Activated T-helper 1 cell treated with anti-CD3 and anti-CD28 coated beads, Interleukin-12 subunit alpha, Interleukin-12 subunit beta, Interleukin-2, Interleukin-4 antibody, amounts not matched to agents 30 ng/mL and 10 ng/mL and 1 ng/mL, durations not matched to agents 14 hours and 24 hours and 36 hours (primary cell): Measurements from ENCODE around the gene SFRP4. TPM values are rescaled to one million over a fixed set of nuclear protein-coding genes. Genes with fewer than 3 reads are reported as not detected.
"Not testable (repeated sequence)": the region's sequence is repeated elsewhere in the genome, so short reads cannot be mapped to it uniquely, and the experiment has no call there.

Experiments used
- DNase-seq: peaks from one replicate; pipeline ENCODE4 v3.0.0; 2021; ENCODE audit warnings: low spot score
- H3K27ac Mint-ChIP-seq: one replicate; pipeline ENCODE4 v1.8.0; 2021; ENCODE audit warnings: mild to moderate bottlenecking, mixed read lengths
- H3K27me3 Mint-ChIP-seq: one replicate; pipeline ENCODE4 v1.8.0; 2022; ENCODE audit warnings: mild to moderate bottlenecking, moderate library complexity, mixed read lengths; ENCODE audit not compliant: insufficient read depth
- H3K36me3 Mint-ChIP-seq: one replicate; pipeline ENCODE4 v1.8.0; 2021; ENCODE audit warnings: low read depth, mixed read lengths
- H3K4me1 Mint-ChIP-seq: one replicate; pipeline ENCODE4 v1.8.0; 2021; ENCODE audit warnings: low read depth, mixed read lengths
- H3K4me3 Mint-ChIP-seq: one replicate; pipeline ENCODE4 v1.8.0; 2021; ENCODE audit warnings: mild to moderate bottlenecking, moderate library complexity, mixed read lengths
- H3K9me3 Mint-ChIP-seq: one replicate; pipeline ENCODE4 v1.8.0; 2021; ENCODE audit warnings: mixed read lengths
- intact Hi-C: fragments of 100-400 bp; cut with micrococcal nuclease; formaldehyde crosslinking; loops from one replicate; pipeline ENCODE4 v1.15.1; 2024
- total RNA-seq: library from RNA; stranded (reverse); gene quantifications from 2 replicates; pipeline ENCODE4 v1.2.3, GENCODE V29; 2022

Gene SFRP4
- not detected in 2 replicates for total RNA-seq

DNA sequence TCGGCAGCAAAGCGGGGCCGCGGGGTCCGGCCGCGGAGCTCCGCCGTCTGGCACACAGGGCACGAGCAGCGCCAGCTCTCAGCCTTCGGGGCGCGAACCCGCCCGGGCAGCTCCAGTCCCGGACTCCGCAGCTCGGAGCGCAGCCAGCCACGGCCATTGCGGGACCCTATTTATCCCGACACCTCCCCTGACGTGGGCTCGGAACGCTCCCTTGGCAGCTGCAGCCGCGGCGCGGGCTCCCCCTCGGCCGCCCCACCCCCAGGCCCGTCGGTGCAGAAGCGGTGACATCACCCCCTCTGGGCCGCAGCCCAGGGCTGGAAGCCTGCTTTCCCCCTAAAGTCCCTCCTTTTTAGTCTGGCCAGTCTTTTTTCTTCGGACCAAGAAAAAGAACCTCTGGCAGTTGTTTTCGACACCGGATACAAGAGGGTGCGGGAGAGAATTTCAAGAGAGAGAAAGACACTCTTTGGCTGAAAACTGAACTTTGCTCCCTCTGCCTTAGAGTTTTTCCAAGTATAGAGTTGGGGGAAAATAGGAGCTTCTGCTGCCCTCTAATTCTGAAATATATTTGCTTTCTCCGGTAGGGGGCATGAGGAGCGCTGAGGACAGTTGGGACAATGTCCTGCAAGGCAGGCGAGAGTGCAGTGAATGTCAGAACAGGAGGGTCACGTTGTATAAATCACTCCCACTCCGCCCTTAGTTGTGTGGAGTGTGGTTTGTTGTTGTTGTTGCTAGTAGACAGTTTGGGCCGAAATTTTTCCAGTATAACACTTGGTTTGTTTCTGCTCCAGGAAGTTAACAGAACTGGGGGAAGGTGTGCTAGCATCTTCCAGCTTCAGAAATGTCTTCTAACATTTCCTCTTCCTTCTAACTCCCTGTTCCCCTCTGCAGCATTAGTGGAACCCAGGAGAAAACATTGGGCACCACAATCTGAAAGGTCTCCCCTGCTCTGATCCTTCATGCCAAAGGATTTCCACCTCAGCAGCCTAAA, at the start of gene SFRP4:
SFRP4 (minus strand) TSS at position 145 of the 988 bp plus-strand sequence. CDS start 280 bp downstream, outside the sequence.
- Mint-ChIP-seq H3K36me3 (no peaks in the 10 kb centered on the region), H3K9me3 (no peaks in the 10 kb centered on the region), H3K27me3 (peaks cover 59% of the 10 kb centered on the region), H3K27ac (peak within 1 kb of the TSS; percentile 8), H3K4me1 (peaks cover 5% of the 10 kb centered on the region), H3K4me3 (peak within 1 kb of the TSS; percentile 15)
- no peak for DNase-seq
- intact Hi-C loops = no loop called here

DNA sequence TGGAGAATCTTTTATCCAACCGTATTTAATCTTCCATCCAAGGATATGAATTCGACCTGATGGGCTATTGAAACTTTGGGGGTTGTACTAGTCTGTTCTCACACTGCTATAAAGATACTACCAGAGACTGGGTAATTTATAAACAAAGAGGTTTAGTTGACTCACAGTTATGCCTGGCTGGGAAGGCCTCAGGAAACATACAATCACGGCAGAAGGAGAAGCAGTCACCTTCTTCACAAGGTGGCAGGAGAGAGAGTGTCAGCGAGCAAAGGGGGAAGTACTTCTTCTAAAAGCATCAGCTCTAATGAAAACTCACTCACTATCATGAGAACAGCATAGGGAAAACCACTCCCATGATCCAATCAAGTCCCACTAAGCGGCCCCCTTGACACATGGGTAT, 47.6 kb upstream of the SFRP4 start:
- peaks cover 2% of the 10 kb centered on the region for H3K27me3 Mint-ChIP-seq
- no peak for DNase-seq
- H3K9me3 Mint-ChIP-seq = no peaks in the 10 kb centered on the region
- H3K4me3 Mint-ChIP-seq = no peak overlapping the region
- H3K4me1 Mint-ChIP-seq = no peaks in the 10 kb centered on the region
- H3K27ac Mint-ChIP-seq = no peak overlapping the region
- intact Hi-C loops = no loop called here
- no peaks in the 10 kb centered on the region for H3K36me3 Mint-ChIP-seq

DNA sequence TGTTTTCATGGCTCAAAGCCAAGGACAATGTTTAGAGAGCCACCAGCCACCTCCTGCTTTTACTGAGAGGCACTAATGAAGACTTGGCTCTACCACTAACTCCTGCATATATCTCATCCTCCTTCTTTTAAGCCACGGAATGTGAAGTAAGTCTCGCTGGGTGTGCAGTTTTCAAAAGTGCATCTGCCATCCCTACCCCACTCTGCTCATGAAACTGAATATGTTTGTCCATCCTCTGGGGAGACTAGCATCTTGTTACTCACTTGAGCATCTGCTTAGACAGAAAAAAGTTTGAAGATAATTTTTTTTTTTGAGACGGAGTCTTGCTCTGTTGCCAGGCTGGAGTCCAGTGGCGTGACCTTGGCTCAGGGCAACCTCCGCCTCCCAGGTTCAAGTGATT, 44.6 kb upstream of the SFRP4 start:
- no peaks in the 10 kb centered on the region for H3K36me3 Mint-ChIP-seq
- peaks cover 5% of the 10 kb centered on the region for H3K27me3 Mint-ChIP-seq
- H3K9me3 Mint-ChIP-seq = no peaks in the 10 kb centered on the region
- H3K27ac Mint-ChIP-seq = no peak overlapping the region
- no peaks in the 10 kb centered on the region for H3K4me1 Mint-ChIP-seq
- intact Hi-C loops = no loop called here
- H3K4me3 Mint-ChIP-seq = no peak overlapping the region
- DNase-seq = no peak

GRCh38 chr7:37960483-37960882, 43.9 kb upstream of the SFRP4 start:
- DNase-seq = no peak
- H3K9me3 Mint-ChIP-seq = no peaks in the 10 kb centered on the region
- no peak overlapping the region for H3K27ac Mint-ChIP-seq
- H3K4me3 Mint-ChIP-seq = no peak overlapping the region
- intact Hi-C loops = no loop called here
- H3K36me3 Mint-ChIP-seq = no peaks in the 10 kb centered on the region
- H3K4me1 Mint-ChIP-seq = no peaks in the 10 kb centered on the region
- H3K27me3 Mint-ChIP-seq = peaks cover 6% of the 10 kb centered on the region

- Mint-ChIP-seq H3K27ac (no peak overlapping the region), H3K4me1 (no peaks in the 10 kb centered on the region), H3K36me3 (no peaks in the 10 kb centered on the region), H3K4me3 (no peak overlapping the region), H3K27me3 (peaks cover 4% of the 10 kb centered on the region), H3K9me3 (no peaks in the 10 kb centered on the region)
- intact Hi-C loops = no loop called here
- DNase-seq = no peak
Measured at GRCh38 chr7:37957221-37957970, 40.8 kb upstream of the SFRP4 start.

- H3K27ac Mint-ChIP-seq = no peak overlapping the region
- intact Hi-C loops = no loop called here
- no peak for DNase-seq
- H3K36me3 Mint-ChIP-seq = no peaks in the 10 kb centered on the region
- H3K27me3 Mint-ChIP-seq = peaks cover 4% of the 10 kb centered on the region
- no peaks in the 10 kb centered on the region for H3K4me1 Mint-ChIP-seq
- H3K4me3 Mint-ChIP-seq = no peak overlapping the region
- H3K9me3 Mint-ChIP-seq = no peaks in the 10 kb centered on the region
Measured at GRCh38 chr7:37956791-37957190, 40.2 kb upstream of the SFRP4 start.

DNA sequence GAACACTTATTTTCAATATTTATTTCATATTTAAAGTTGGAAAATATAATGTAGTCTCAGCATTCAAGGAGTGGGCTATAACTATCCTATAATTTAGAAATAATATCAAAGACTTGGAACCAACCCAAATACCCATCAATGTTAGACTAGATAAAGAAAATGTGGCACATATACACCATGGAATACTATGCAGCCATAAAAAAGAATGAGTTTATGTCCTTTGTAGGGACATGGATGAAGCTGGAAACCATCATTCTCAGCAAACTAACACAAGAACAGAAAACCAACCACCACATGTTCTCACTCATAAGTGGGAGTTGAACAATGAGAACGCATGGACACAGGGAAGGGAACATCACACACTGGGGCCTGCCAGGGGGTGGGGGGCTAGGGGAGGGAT, 37.6 kb upstream of the SFRP4 start:
- H3K4me3 Mint-ChIP-seq, intact Hi-C loops, H3K27ac Mint-ChIP-seq, H3K27me3 Mint-ChIP-seq, H3K9me3 Mint-ChIP-seq, H3K4me1 Mint-ChIP-seq, H3K36me3 Mint-ChIP-seq, DNase-seq: not testable (repeated sequence)

DNA sequence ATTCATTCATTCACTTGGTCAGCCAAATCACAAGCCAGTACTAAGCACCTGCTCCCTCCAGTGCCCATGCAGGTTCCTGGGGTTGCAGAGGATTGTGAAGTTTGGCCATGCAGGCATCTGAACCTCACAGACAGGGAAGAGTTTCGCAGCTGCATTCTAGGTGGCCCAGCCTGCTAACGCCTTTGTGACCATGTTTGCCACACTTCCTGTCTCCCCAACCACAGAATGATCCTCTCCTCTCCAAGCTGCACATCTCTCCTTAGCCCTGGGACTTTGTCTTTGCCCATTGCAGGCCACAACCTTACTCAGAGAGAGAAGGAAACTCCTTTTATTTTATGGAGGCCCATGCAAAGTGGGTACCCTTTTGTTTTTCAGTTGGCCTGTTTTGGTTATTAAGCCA, 35.6 kb upstream of the SFRP4 start:
- no peak overlapping the region for H3K27ac Mint-ChIP-seq
- no peaks in the 10 kb centered on the region for H3K36me3 Mint-ChIP-seq
- no peak overlapping the region for H3K4me3 Mint-ChIP-seq
- intact Hi-C loops = no loop called here
- H3K9me3 Mint-ChIP-seq = no peaks in the 10 kb centered on the region
- H3K27me3 Mint-ChIP-seq = peaks cover 1% of the 10 kb centered on the region
- H3K4me1 Mint-ChIP-seq = no peaks in the 10 kb centered on the region
- no peak for DNase-seq

DNA sequence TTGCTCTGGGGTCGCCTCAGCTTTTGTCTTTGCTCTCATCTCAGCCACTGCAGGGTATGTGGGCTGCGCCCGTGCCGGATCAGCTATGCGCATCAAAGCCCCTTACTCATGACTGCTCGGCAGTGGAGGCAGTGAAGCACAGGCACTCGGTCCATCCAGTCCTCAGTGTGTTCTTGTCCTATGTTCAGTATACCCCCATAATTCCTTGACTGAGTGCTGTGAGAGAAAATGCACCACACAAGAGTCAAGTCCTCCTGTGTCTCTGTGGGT, 31.3 kb upstream of the SFRP4 start:
- no peak overlapping the region for H3K4me3 Mint-ChIP-seq
- H3K9me3 Mint-ChIP-seq = no peaks in the 10 kb centered on the region
- no peaks in the 10 kb centered on the region for H3K36me3 Mint-ChIP-seq
- no peaks in the 10 kb centered on the region for H3K4me1 Mint-ChIP-seq
- H3K27ac Mint-ChIP-seq = no peak overlapping the region
- intact Hi-C loops = no loop called here
- H3K27me3 Mint-ChIP-seq = no peaks in the 10 kb centered on the region
- DNase-seq = no peak

DNA sequence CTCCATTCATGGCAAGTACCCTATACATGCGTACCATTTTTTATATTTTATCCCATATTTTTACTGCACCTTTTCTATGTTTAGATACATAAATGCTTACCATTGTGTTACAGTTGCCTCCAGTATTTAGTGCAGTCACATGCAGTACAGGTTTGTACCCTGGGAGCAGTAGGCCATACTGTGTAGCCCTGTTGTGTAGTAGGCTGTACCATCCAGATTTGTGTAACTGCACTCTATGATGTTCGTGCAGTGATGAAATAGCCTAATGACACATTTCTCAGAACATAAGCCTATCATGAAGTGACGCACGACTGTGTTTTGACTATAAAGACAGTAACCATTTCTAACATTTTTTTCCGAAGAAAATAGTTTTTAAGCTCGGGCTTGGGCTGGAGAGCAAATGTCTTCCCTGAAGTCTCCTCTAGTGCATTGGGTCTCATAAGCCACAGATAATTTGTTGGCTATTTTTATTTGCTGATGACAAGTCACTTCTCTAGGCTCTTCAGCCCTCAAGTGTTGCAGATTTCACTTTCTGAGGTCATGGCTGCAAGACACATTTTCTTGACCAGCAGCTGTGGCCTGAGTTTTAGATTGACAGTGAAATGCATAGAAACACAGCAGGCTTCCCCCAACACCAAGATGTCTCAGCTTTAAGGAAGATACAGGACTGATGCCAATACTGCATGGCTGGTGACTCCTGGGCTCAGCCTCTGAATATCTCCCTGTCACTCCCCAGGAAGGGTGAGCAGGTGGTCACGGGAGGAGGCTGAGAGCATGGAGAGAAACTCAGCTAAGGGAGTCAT, 30.7 kb upstream of the SFRP4 start:
- no peak for DNase-seq
- Mint-ChIP-seq H3K36me3 (no peaks in the 10 kb centered on the region), H3K27me3 (no peaks in the 10 kb centered on the region), H3K9me3 (no peaks in the 10 kb centered on the region), H3K4me3 (no peak overlapping the region), H3K4me1 (no peaks in the 10 kb centered on the region), H3K27ac (no peak overlapping the region)
- intact Hi-C loops = no loop called here

GRCh38 chr7:37945336-37945735, 28.7 kb upstream of the SFRP4 start:
- Mint-ChIP-seq H3K27ac (no peak overlapping the region), H3K36me3 (no peaks in the 10 kb centered on the region), H3K9me3 (no peaks in the 10 kb centered on the region), H3K4me3 (no peak overlapping the region), H3K27me3 (peaks cover 2% of the 10 kb centered on the region), H3K4me1 (no peaks in the 10 kb centered on the region)
- DNase-seq = no peak
- intact Hi-C loops = no loop called here

DNA sequence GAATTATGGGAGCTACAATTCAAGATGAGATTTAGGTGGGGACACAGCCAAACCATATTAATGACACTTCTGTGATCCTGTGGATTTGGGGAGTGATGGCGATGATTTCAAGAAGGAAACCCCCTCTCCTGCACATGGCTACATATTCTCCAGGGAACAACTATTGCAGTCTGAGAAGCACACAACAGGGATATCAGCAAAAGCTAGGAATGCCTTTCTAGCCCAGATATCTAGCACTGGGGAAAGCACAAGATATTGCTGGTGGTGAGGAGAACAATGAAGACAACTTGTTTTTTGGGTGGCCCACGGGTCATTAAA, 28.1 kb upstream of the SFRP4 start:
- Mint-ChIP-seq H3K27ac (no peak overlapping the region), H3K9me3 (no peaks in the 10 kb centered on the region), H3K4me3 (no peak overlapping the region), H3K27me3 (peaks cover 3% of the 10 kb centered on the region), H3K4me1 (no peaks in the 10 kb centered on the region), H3K36me3 (no peaks in the 10 kb centered on the region)
- intact Hi-C loops = no loop called here
- no peak for DNase-seq
